ENCODE results near the gene RGPD8.
"Not testable (repeated sequence)": the region's sequence is repeated elsewhere in the genome, so short reads cannot be mapped to it uniquely, and the experiment has no call there.

The RGPD8 gene

GRCh38 chr2:112433480-112433879 lies at the start of gene RGPD8:
TSS of gene RGPD8 (minus strand) at chr2:112433645. CDS start at chr2:112433453, 192 bp downstream.
- DNase-seq = not testable (repeated sequence)

DNA sequence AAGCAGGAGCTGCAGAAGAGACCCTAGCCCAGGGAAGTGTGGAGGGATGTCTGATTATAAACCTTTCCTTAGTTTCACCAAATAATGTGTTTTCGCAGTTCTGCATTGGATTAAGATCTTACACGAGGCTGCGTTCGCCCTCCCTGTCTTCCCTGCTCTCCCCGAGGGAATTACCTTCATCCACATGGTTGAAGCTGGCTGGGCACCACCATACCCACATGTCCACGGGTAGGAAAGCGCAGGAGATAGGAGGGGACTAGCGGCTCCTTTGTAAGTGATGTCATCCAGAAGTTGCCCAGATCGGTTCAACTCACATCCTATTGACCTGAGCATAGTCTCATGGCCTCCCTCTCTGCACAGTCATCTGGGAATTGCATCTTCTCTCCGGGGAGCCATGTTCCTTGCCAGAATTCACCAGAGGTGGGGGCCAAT lies 49.6 kb upstream of the RGPD8 start:
- DNase-seq = peak; percentile 13 to 30

GRCh38 chr2:112482309-112483041 lies 49.0 kb upstream of the RGPD8 start:
- peak; percentile 26 to 42 for DNase-seq

DNA sequence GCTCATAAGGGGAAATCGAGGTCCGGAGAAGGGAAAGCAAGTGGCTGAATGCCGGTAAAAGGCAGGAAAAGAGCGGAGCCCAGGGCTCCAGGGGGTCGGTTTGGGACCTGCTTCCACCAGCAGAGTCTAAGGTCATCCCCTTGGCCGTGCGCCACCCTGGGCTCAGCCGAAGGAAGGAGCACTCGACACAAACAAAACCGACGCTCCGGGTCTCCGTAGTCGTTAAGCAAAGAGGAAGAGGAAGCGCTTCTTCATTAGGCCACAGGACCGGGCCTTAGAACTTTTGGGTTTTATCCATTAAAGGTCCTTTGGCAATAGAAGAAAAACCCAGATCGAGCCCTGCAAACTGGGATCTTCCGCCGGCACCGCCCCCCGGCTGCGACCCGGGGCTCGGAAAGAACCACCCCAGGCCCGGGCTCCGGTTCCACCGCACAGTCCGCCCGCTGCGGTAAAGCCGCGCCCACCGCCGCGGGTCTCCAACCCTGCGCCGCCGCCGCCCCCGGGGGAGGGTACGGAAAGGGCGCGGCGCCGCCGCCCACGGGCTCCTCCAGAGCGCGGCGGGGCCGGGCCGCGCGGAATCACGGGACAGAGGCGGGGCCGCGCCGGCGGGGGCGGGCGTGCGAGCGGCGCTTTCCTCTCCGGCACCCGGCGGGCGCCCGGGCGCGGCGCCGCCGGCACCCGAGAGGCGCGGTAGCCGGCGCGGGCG lies 48.2 kb upstream of the RGPD8 start, which contains the start of gene TTL:
Gene TTL, plus strand, starts transcription at position 629 of the 706 bp plus-strand sequence. CDS start 189 bp downstream, outside the sequence.
- peak; percentile 55 to 60 for DNase-seq

DNA sequence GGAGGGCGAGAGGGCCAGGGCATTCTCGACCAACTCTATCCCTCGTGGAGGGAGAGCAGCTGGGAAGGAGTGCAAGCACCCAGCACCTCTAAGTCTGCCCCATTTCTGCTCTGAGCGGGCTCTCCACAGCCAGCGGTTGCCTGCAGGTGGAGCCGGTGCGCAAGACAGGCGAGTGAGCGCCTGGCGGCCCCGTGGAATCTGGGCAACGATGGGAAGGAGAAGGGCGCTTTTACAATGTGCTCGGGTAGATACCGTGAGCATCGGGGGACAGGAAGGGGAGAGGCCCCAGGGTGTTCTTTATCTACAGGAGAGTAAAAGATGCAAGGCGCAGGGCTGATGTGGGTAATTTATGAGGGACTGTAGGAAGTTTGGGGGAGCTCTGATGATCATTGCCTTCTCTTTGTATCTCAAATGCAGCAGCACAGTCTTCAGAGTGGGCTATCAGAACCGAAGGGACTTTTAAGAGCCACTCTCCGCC lies 47.6 kb upstream of the RGPD8 start:
- DNase-seq = peak; percentile 75 to 78

DNA sequence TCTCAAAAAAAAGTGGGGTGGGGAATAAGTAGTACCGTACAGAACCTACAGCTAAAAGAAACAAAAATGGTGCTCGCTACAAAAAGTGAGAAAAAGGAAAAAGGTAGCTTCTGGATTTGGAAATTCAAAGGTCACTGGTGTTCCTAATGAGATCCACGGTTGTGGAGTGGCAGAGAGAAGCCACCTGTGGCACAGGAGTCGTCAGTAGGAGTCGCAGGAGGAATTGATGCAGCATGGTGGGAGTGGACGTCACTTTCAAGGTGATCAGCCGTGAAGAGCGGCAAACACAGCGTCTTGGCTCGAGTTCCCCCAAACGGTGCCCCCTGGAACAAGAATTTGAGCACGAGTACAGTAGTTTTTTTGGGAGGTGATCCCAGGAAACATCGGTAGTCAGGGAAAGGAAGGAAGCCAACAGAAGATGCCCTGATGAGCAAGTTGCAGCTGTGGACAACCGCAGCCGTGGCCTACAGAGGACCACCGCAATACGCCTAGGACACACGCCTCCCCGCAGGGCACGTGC lies 47.1 kb upstream of the RGPD8 start:
- peak in 1 of 2 experiments; percentile 21 for DNase-seq

GRCh38 chr2:112476434-112476833 lies 43.0 kb upstream of the RGPD8 start:
- no peak for DNase-seq

DNA sequence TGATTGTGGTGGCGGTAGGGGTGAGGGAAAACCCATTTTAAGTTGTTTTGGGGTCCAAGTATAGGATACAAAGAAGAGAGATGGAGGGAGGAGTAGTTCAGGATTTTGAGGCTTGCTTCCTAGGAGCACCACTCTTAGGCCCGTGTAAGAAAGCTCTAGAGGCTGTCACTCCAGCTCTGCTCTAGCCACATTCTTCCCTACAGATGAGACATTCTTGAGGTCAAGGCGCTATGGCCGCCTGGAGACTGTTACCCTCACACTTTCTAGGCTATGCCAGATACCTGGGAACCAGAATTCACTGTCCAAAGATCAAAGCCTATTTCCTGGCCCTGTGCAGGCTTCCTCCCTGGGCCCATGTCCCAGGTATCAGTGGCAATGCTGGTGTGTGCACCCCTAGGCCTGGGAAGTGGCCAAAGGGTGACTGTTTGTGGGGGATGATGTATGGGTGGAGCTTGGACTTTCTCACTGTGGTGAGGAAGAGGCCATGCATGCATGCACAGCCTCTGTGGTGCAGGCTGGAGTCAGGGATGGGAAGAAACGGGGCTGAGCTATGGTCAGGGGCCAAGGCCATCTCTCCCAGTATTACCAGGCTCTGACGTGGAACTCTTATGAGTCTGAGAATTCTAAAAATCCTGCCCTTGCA lies 41.5 kb upstream of the RGPD8 start:
- no peak for DNase-seq

DNA sequence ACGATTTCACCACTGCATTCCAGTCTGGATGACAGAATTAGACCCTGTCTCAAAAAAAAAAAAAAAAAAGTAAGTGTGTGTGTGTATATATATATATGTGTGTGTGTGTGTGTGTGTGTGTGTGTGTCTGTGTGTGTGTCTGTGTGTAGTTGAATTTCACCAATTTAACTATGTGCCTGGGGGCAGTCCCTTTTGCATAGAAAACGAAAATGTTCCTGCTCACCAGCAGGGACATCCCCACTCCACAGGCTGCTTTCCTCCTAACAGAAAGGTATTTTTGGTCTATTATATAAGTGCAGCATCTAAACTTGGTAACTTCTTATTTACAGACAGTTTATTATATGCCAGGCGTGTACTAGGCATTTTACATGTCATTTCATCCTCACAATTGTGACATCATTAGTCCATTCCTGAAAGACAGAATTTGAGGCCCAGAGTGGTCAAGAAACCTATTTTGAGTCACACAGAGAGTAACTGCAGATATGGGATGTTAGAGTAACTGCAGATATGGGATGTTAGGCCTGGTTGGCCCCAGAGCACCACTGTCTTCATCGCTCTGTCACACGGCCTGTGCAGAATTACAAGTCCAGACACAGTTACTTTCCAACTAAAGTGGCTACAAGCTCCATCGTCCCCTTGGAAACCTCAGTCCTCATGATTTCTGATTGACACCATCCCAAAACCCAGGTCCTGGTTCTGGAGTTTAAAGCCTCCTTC lies 39.3 kb upstream of the RGPD8 start:
- DNase-seq = no peak

DNA sequence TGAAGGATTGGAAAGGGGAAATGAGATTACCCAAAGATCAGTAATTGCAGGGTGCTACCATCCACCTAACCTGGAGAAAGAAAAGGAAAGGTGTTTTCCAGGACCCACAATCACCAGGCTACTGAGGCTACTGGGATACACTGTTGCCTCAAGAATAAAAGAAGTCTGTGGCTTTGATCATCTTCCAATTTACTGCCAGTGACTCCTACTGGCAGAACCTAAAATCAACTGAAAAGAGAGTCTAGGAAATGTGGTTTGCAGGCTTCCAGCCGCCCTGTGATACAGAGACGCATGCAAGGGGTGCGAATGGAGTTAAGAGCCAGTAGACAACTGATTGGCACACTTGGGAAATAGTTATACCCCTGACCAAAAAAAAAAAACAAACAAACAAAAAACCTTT lies 31.9 kb upstream of the RGPD8 start:
- peak; percentile 27 to 28 for DNase-seq

- no peak for DNase-seq
Observed at GRCh38 chr2:112463256-112463655, 29.8 kb upstream of the RGPD8 start.

DNA sequence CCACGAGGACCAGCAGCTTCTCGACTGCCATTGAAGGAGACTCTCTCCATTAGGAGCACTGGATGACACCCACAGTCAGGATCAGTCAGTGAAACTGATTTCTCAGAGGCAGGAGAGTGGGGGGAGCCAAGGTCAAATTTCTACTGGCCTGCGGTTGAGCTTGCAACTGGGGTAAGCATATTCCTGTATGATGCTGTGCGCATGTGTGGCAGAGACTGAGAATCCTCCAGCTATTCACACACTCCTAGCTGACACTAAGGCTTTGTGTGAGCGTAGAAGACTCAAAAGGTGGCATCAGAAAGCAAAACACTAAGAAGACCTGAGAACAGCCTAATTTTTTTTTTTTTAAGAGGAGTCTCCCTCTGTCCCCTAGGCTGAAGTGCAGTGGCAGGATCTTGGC lies 28.7 kb upstream of the RGPD8 start:
- DNase-seq = no peak

DNA sequence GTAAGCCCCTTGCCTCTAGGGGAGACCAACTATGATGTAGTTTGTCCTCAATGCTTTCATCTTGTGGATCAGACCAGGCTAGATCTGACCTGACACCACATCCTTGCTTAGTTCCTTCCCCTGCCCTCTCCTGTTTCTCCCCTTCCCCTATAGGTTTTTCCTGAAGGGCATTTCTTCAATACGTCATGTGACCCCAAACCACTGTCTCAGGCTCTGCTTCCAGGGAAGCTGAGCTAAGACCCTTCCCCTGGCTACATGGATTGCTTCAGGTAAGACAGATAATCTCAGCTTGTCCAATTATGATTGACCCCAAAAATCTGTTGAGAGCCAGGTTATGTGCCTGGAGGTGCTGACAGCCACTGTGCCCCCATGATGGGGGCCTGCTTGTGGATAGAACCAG lies 25.9 kb upstream of the RGPD8 start:
- DNase-seq = no peak

DNA sequence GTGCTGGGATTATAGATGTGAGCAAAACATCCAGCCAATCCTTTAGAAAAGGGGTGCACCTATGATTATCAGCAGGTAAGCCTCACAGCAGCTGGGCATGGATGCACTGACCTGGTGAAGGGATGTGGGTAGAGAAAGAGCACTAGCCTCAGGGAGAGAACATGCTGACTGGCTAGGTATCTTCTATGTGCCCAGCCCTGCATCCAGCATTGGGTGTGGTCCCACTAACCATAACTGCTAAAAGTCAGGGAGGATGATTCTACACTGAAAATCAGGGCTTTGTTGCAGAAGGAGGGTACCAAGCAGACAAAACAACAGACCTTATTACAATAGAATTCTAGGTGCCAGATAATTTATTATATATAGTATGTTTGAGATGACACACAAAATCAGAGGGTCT lies 21.1 kb upstream of the RGPD8 start:
- DNase-seq = no peak

GRCh38 chr2:112451317-112451716 lies 17.9 kb upstream of the RGPD8 start:
- no peak for DNase-seq

- no peak for DNase-seq
Observed at GRCh38 chr2:112449854-112450253, 16.4 kb upstream of the RGPD8 start.

DNA sequence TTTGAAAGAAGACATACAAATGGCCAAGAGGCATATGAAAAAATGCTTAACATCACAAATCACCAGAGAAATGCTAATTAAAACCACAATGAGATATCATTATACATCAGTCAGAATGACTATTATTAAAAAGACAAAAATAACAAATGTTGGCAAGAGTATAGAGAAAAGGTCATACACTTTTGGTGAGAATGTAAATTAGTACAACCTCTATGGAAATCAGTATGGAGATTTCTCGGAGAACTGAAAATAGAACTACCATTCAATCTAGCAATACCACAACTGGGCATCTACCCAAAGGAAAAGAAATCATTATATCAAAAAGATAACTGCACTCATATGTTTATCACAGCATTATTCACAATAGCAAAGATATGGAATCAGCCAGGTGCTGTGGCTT lies 10.8 kb upstream of the RGPD8 start:
- DNase-seq = not testable (repeated sequence)

DNA sequence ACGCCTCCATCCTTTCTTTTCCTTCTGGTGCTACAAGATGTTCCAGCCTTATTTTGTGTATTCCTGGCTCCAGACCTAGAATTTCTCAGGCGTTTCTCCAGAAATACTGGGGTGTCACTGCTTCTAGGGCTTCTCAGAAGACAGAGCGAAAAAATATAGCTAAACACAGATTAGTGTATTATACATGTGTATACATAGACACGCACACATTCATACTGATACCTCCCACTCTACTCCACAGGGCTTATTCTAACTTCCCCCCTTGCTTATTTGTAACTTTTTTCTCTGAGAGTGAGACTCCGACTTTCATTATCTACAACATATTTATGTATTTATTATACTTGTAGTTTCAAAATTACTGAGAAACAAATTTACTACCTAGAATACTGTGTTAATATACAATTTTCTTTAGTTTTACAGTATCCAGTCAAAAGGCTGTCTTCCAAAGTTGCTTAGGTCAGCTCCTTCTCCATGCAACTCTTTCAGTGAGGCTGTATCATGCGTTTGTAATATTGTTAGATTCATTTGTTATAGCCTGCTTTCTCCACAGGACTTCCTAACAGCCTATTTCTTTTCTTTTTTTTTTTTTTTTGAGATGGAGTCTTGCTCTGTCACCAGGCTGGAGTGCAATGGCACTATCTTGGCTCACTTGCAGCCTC lies 5.3 kb upstream of the RGPD8 start:
- not testable (repeated sequence) for DNase-seq

- DNase-seq = not testable (repeated sequence)
Observed at GRCh38 chr2:112437405-112437831, 4.0 kb upstream of the RGPD8 start.

- not testable (repeated sequence) for DNase-seq
Observed at GRCh38 chr2:112436993-112437392, 3.5 kb upstream of the RGPD8 start.

- DNase-seq = not testable (repeated sequence)
Observed at GRCh38 chr2:112435716-112436431, 2.4 kb upstream of the RGPD8 start.
